Fibroblast of skin of right biceps (primary cell): Measurements from ENCODE around the gene SET.

Experiments used
- DNase-seq: peaks from one replicate; pipeline ENCODE4 v3.0.0-alpha.2; 2013

Gene SET, protein sequence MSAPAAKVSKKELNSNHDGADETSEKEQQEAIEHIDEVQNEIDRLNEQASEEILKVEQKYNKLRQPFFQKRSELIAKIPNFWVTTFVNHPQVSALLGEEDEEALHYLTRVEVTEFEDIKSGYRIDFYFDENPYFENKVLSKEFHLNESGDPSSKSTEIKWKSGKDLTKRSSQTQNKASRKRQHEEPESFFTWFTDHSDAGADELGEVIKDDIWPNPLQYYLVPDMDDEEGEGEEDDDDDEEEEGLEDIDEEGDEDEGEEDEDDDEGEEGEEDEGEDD

GRCh38 chr9:128688501-128689292 is at the start of gene SET:
SET (plus strand) TSS chr9:128689222; CDS start chr9:128689583, 361 bp downstream.
- peak; percentile 96 for DNase-seq

- DNase-seq, result no peak
Measured at GRCh38 chr9:128640603-128641002, 48.4 kb upstream of the SET start.

DNA sequence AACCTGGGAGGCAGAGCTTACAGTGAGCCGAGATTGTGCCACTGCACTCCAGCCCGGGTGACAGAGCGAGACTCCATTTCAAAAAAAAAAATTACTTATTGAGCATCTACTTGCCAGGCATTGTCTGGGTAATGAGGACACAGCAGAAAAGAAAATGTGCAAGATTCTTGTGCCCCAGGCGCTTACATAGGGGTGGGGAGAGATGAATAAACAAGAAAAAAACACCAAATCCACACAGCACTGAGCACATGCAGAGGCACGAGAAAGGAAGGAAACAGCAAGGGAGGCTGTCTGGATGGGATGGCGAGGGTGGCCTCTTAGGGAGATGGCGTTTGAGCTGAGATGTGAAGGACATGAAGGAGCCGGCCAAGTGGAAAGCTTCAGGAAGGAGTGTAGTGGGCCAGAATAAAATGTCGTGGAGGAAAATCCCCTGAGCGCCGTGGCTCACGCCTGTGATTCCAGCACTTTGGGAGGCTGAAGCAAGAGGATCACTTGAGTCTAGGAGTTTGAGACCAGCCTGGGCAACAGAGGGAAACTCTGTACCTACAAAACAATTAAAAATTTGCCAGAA is 46.3 kb upstream of the SET start:
- no peak for DNase-seq

DNA sequence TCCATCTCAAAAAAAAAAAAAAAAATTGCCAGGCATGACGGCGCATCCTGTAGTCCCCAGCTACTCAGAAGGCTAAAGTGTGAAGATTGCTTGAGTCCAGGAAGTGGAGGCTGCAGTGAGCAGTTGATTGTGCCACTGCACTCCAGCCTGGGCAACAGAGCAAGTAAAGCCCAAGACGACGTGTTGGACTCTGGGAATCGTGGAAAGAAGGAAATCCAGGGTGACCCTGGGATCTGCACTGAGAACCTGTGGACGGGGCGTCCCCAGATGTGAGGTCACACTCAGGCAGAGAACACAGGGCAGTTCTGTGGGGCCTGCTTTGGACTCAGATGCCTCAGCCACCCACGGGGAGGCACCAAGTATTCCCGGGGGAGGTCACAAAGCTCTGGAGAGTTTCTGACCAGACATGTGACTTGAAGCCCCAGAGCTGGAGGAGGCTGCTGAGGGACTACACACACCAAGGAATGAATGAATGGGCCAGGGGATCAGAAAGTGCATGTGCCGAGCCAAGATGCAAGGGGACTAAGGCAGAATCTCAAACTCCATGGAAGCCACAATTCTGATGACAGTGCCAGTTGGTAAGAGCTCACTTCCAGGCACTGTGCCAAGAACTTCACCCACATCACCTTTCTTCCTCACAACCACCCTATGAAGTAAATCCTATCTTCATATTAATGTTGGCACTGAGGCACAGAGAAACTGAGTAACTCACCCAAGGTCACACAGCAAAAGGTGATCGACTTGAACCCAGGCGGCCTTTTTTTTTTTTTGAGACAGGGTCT is 45.3 kb upstream of the SET start:
- no peak for DNase-seq

- DNase-seq, result peak; percentile 50
Measured at GRCh38 chr9:128648206-128648605, 40.8 kb upstream of the SET start.

DNA sequence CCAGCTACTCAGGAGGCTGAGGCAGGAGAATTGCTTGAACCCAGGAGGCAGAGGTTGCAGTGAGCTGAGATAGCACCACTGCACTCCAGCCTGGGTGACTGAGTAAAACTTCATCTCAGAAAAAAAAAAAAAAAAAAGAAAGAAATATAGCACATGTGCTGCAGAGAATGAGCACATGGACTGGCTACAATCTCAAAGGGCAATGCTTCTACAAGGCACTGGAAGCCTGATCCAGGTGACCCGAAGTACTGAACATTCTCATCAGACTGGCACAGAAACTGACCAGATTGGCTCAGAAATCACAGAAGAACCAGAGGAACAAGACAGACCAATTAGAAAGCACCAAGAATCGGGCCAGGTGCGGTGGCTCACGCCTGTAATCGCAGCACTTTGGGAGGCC is 37.2 kb upstream of the SET start:
- DNase-seq, result no peak

DNA sequence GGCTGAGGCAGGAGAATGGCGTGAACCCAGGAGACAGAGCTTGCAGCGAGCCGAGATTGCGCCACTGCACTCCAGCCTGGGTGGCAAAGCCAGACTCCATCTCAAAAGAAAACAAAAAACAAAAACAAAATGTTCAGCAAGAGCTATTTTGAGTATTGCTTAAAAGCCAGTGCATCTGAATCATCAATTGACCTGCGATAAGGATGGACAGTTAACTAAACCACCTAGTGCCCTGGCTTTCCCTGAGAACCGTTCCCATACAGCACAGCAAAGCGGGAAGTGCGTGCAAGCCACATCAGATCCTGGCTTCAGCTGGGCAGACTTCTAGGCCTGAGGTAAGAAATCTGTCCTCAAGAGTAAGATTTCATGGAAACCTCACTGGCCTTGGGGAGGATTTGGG is 35.1 kb upstream of the SET start:
- DNase-seq, result no peak

DNA sequence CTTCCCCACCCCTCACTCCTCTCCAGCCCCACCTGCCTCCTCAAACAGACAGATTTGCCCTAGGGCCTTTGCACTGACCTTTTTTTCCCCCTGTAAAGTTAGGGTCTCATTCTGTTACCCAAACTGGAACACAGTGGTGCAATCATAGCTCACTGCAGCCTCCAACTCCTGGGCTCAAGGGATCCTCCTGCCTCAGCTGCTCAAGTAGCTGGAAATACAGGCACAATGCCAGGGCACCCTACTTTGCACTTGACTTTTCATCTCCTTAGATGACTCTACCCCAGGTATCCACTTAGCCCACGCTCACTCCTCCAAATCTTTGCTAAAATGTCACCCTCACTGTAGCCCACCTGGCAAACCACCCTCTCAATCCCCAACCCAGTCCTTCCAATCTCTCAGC is 34.5 kb upstream of the SET start:
- no peak for DNase-seq

DNA sequence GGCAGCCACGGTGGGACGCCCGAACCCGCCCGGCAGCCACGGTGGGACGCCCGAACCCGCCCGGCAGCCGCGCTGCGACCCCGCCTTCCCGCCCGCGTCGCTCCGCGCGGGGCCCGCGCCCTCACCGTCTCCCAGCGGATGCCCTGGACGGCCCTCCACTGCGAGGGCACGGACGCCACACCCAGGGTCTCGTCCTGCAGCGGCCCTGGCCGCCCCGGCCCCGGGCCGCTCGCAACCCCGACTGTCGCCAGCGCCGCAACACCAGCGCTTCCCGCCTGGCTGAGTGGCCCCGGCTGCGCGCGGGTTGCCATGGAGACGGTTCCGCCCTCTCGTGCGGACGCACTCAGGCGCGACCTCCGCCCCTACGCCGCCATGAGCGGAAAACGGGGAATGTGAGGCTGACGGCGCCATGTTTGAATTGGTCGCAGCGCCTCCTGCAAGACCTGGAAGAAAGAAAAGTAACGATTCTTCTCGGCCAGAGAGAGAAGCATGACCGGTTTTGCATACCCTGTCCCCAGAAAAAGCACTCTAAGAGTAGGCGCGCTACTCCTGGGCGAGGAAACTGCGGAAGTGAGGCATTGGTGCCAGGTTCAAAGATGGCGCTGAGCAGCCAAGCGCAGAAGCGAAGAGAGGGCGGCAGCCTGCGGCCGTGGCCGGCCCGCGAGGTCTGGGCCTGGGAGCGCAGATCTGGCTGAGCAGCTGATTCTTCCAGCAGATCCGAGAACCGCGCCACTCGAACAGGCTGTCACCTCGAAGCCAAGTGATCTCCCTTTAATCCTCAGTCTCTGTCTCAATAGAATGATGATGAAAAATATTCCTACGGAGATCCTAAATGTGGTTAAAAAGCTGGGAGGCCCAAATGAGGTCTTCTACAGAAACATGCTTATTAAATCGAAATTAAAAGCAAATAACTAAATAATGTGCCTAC is 32.3 kb upstream of the SET start, which contains the start of gene DYNC2I2:
Gene DYNC2I2 (minus strand): TSS at position 432 of the 928 bp plus-strand sequence. CDS start 121 bp downstream, at position 311.
- peak; percentile 94 for DNase-seq

DNA sequence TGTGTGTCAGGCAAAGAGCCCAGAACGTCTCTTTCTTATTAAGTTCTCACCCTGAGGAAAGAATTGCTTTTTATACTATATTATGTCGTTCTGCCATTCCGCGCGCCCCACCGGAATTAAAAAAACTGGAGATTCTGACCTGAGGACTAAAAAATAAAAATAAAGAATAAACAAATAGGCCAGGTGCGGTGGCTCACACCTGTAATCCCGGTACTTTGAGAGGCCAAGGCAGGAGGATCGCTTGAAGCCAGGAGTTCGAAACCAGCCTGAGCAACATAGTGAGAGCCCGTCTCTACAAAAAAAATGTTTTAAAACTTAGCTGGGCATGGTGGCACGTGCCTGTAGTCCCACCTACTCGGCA is 31.7 kb upstream of the SET start:
- no peak for DNase-seq

GRCh38 chr9:128657796-128658195 is 31.2 kb upstream of the SET start:
- DNase-seq, result no peak

- peak; percentile 47 for DNase-seq
Measured at GRCh38 chr9:128666481-128666941, 22.5 kb upstream of the SET start.

DNA sequence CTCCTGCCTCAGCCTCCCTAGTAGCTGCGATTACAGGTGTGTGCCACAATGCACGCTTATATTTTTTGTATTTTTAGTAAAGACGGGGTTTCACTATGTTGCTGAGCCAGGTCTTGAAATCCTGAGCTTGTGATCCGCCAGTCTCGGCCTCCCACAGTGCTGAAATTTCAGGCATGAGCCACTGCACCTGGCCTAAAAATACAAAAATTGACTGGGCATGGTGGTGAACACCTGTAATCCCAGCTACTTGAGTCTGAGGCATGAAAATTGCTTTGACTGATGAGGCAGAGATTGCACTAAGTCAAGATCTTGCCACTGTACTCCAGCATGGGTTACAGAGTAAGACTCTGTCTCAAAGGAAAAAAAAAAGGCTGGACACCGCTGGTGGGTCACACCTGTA is 19.2 kb upstream of the SET start:
- DNase-seq, result no peak

GRCh38 chr9:128675382-128675781 is 13.6 kb upstream of the SET start:
- no peak for DNase-seq

- DNase-seq, result no peak
Measured at GRCh38 chr9:128677794-128678193, 11.2 kb upstream of the SET start.

DNA sequence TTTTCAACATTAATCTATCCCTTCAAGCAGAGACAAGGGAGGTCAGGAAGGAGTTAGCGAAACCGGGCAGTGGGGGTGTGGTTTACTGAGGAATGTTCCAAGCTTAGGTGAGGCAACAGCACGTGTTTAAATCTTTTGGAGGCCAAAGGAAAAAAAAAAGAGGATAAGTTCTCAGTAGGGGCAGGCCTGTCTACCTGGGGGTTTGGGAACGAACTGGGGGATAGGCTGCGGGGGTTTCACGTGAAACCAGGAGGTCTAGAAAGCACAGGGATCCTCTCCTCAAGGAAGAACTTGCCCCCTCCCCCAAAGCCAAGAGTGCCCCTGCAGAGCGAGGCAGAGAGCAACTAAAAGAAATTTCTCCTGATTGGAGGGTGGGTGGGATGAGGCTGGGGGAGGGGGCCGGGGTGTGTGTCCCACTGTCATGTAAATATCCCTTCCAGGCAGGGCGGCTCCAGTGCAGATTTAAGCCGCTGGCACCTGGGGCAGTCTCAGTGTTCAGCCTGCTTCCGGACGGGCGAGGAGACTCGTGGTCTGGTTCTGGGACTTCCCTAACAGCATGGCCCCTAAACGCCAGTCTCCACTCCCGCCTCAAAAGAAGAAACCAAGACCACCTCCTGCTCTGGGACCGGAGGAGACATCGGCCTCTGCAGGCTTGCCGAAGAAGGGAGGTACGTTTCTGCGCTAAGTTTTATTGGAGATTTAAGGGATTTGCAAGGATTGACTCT is 5.5 kb upstream of the SET start:
- peak; percentile 49 for DNase-seq

GRCh38 chr9:128684065-128684324 is 5.0 kb upstream of the SET start:
- no peak for DNase-seq

DNA sequence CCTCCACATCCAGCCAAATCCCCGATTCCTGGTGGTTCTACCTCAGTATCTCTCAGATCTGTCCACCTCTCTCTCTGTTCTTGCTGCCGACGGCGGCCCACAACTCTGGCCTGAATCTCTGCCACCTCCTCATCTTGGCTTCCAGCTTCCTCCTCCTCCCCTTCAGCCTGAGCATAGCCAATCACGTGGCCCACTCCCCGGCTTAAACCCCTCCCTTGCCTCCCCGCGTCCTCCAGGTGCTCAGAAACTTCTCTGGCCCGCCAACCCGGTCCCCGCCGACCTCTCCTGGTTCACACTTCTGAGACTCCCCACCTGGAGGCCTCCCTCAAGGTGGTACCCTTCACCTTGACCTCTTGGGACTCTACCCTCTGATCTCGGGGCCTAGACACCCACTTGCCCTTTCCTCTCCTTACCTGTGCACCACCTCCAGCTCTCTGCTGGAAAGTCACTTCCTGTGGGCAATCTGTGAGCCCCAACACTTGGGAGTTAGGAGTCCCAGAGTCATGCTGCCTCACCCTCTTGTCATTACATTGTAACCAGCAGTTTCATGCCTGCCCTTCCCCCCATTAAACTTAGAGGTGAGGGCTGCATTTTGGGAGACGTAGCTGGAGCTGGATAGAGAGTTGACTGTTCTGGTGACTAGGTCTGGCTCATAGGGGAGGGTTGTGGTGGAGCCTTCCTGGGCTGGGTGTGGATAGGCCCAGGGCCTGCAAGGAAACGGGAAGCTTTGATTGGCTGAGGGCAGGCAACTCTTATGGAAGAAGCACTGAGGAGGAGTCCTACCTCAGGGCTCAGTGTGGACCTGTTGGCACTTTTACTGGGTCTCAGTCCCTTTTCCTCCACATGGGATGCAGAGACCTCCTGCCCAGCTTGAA is 4.5 kb upstream of the SET start:
- peak; percentile 80 for DNase-seq

- DNase-seq, result no peak
Measured at GRCh38 chr9:128685636-128686489, 3.2 kb upstream of the SET start.

- DNase-seq, result no peak
Measured at GRCh38 chr9:128687453-128687852, 1.6 kb upstream of the SET start.
